ENCODE data around the gene DOCK2. TPM values are rescaled to one million over a fixed set of nuclear protein-coding genes. Genes with fewer than 3 reads are reported as not detected.

DOCK2 gene
- total and polyA plus RNA-seq, 9 of the 15 experiments (the other 6 are each of a cell fraction or from before 2014, with no cell fraction given): 4.5 to 42.6 (median 20.5) TPM

DNA sequence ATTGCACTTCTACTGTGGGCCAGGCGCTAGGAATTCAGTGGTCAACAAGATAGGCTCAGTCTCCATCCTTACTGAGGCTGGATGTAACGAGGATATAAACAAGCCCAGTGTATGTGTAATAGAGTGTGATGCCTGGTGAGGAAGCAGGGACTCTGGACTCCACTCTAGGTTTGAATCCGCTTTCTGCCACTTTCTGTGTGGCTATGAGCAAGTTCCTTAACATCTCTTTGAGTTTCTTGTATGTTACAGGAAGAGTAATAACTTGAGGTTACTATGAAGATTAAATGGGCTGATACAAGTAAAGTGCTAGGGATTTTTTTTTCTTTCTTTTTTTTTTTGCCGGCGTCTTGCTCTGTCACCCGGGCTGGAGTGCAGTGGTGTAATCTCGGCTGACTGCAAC lies 12.4 kb downstream of the DOCK2 start (continued):
- no peak for TF ChIP-seq HDAC3 (IDR thresholded peaks at IDR 0.05; ENCODE audit: borderline replicate concordance, partially characterized antibody)

DNA sequence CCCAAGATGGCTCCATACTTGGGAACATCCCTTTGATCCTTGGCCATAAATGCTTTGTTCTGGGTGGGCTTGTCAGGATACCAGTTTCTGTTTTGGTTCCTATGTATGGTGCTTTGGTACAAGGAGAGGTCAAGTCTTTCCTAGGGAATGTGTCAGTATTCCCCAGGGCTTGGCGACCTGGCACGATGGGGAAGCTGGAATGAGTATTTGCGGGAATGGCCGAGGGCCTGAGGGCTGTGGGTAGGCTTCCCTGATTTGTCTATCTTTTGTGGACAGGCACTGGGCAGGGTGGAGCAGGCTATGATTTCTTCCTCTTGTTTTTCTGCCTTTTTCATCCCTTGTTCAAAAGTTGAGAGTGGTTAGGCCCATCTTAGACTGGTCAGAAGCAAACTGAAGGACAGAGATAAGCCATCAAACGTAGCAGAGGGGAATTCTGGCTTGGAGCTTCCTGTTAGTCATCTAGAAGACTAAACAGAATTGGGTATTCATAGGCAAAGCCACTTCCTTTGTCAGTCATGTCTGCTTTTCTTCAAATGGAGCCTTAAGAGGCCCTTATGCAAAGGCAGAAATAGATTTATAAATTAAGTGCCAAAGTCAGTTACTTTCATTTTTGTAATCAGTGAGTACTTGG lies 13.7 kb downstream of the DOCK2 start:
- ATAC-seq (peak; percentile 72), FAIRE-seq (peak; percentile 81), DNase-seq (ENCODE audit: extremely low read depth in 1 of 4, low spot score in 3 of 4) (peak; percentile 21 to 66 (median 34))
- H3K9me3 ChIP-seq (replicated peaks; ENCODE audit: control insufficient read depth, insufficient read depth, low read depth, low read length): no peaks in the 10 kb centered on the region
- H3K36me3 ChIP-seq (ENCODE audit: control insufficient read depth, insufficient read depth, low read length): no peaks in the 10 kb centered on the region
- in situ Hi-C loops (cut with MboI) (no loop called here), intact Hi-C loops (cut with micrococcal nuclease) (no loop called here)
- no peaks in the 10 kb centered on the region for H3K27me3 ChIP-seq (ENCODE audit: control insufficient read depth in 2 of 2, insufficient read depth in 2 of 2, low read length in 2 of 2)
- no TSS peak for BruUV-seq (replicated peaks)
- H3K79me2 ChIP-seq (ENCODE audit: control insufficient read depth, insufficient read depth, low read length): no peaks in the 10 kb centered on the region; the same call in 1 of the 3 replicates
- H3K4me2 ChIP-seq (ENCODE audit: insufficient read depth, low read length): peak overlapping the region; percentile 51
- peak overlapping the region; percentile 24; the same call in 1 of the 2 replicates for H2AFZ ChIP-seq (ENCODE audit: low read depth, low read length)
- CTCF ChIA-PET (ENCODE audit: low intra/inter-chr PET ratio): no interaction called here
- H3K4me1 ChIP-seq (replicated peaks in 1 of 2; ENCODE audit: control insufficient read depth in 2 of 2, insufficient read depth in 2 of 2, low read length in 2 of 2): peaks cover 11 to 44% of the 10 kb centered on the region in 2 experiments
- WGBS (ENCODE audit: insufficient coverage, low coverage, missing lambda C conversion rate): 6% methylated on average over 5 of the region's 5 CpGs
- no peaks in the 10 kb centered on the region for H3K9me1 ChIP-seq (ENCODE audit: control insufficient read depth, insufficient read depth, low read length)
- peaks cover 7% of the 10 kb centered on the region; the same call in 1 of the 2 replicates for H4K20me1 ChIP-seq (replicated peaks; ENCODE audit: control insufficient read depth, insufficient read depth, low read length)
- H3K27ac ChIP-seq (ENCODE audit: extremely low read depth, low read depth, low read length): peak overlapping the region; percentile 54; the same call in 2 of the 3 replicates
- no peak overlapping the region for H3K9ac ChIP-seq (ENCODE audit: insufficient read depth in 1 of 2, low read depth in 2 of 2, low read length in 2 of 2)
- POLR2A ChIA-PET: interaction anchor here (1.0 kb wide), 1 partner anchor 9 kb away, joined by 3 read pairs; no protein-coding TSS in a partner anchor
- no peak overlapping the region for H3K4me3 ChIP-seq
- TF ChIP-seq FOSL1 (tag; conservative IDR thresholded peaks at IDR 0.05) (peak; percentile 87), ZC3H8 (IDR thresholded peaks at IDR 0.05) (no peak), SIN3B (IDR thresholded peaks at IDR 0.05; ENCODE audit: low read depth) (no peak), RFX5 (IDR thresholded peaks at IDR 0.05; ENCODE audit: low read depth, low read length) (no peak), ZKSCAN8 (CRISPR knock-in tag; IDR thresholded peaks at IDR 0.05) (no peak; the same call in 1 of the 2 replicates), TSC22D4 (tag; IDR thresholded peaks at IDR 0.05) (no peak), TEAD1 (CRISPR knock-in tag; IDR thresholded peaks at IDR 0.05) (no peak), HSF4 (CRISPR knock-in tag; IDR thresholded peaks at IDR 0.05; ENCODE audit: borderline replicate concordance) (no peak), ZNF124 (CRISPR knock-in tag; IDR thresholded peaks at IDR 0.05) (no peak), HDAC2 (IDR thresholded peaks at IDR 0.05) (peak; percentile 63; the same call in 1 of the 2 replicates), EP400 (IDR thresholded peaks at IDR 0.05) (no peak), BACH1 (tag; IDR thresholded peaks at IDR 0.05) (no peak)
- TF ChIP-seq, protein P1, sequence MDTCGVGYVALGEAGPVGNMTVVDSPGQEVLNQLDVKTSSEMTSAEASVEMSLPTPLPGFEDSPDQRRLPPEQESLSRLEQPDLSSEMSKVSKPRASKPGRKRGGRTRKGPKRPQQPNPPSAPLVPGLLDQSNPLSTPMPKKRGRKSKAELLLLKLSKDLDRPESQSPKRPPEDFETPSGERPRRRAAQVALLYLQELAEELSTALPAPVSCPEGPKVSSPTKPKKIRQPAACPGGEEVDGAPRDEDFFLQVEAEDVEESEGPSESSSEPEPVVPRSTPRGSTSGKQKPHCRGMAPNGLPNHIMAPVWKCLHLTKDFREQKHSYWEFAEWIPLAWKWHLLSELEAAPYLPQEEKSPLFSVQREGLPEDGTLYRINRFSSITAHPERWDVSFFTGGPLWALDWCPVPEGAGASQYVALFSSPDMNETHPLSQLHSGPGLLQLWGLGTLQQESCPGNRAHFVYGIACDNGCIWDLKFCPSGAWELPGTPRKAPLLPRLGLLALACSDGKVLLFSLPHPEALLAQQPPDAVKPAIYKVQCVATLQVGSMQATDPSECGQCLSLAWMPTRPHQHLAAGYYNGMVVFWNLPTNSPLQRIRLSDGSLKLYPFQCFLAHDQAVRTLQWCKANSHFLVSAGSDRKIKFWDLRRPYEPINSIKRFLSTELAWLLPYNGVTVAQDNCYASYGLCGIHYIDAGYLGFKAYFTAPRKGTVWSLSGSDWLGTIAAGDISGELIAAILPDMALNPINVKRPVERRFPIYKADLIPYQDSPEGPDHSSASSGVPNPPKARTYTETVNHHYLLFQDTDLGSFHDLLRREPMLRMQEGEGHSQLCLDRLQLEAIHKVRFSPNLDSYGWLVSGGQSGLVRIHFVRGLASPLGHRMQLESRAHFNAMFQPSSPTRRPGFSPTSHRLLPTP (IDR thresholded peaks at IDR 0.05; ENCODE audit: borderline replicate concordance, extremely low read depth, insufficient read length): no peak
- TF ChIP-seq, protein P2, sequence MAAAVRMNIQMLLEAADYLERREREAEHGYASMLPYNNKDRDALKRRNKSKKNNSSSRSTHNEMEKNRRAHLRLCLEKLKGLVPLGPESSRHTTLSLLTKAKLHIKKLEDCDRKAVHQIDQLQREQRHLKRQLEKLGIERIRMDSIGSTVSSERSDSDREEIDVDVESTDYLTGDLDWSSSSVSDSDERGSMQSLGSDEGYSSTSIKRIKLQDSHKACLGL (CRISPR knock-in tag; IDR thresholded peaks at IDR 0.05; ENCODE audit: borderline replicate concordance, poor library complexity, severe bottlenecking): no peak
- TF ChIP-seq, protein P3, sequence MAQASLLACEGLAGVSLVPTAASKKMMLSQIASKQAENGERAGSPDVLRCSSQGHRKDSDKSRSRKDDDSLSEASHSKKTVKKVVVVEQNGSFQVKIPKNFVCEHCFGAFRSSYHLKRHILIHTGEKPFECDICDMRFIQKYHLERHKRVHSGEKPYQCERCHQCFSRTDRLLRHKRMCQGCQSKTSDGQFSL (CRISPR knock-in tag; IDR thresholded peaks at IDR 0.05): no peak
- TF ChIP-seq, protein P3 (tag; IDR thresholded peaks at IDR 0.05): no peak

All from K562 (cell line).